Transverse colon (tissue), 4 donors: Measurements from ENCODE around the gene MSANTD3. TPM values are rescaled to one million over a fixed set of nuclear protein-coding genes. Genes with fewer than 3 reads are reported as not detected.

Experiments
- DNase-seq: peaks from one replicate; pipeline ENCODE4 v3.0.0-alpha.2; 2019
- H3K27ac ChIP-seq, 4 donors: fragments of 200-600 bp; sonication (generic); 2 replicates each; pipeline ENCODE4 v1.5.1; 2016 to 2018; ENCODE audit warnings: inconsistent platforms in 4 of 4
- H3K27me3 ChIP-seq: fragments of 200-600 bp; sonication (generic); 2 replicates; pipeline ENCODE4 v1.5.1; 2017; ENCODE audit warnings: inconsistent platforms
- H3K36me3 ChIP-seq, 4 donors: fragments of 200-600 bp; sonication (generic); 2 replicates each; pipeline ENCODE4 v1.5.1; 2017 to 2019; ENCODE audit warnings: inconsistent platforms in 4 of 4
- H3K4me1 ChIP-seq, 4 donors: fragments of 200-600 bp; sonication (generic); 2 replicates each; pipeline ENCODE4 v1.5.1; 2017 to 2020; ENCODE audit warnings: inconsistent platforms in 4 of 4
- H3K4me3 ChIP-seq, 4 donors: fragments of 200-600 bp; sonication (generic); 1 replicate in 1 of 4; 2 replicates in 3 of 4; pipeline versions ENCODE4 v1.5.1 to v1.6.1; 2017 to 2019; ENCODE audit warnings: inconsistent platforms in 4 of 4
- H3K9me3 ChIP-seq, 2 donors: fragments of 200-600 bp; sonication (generic); 2 replicates each; pipeline ENCODE4 v1.5.1; 2017 to 2019; ENCODE audit warnings: inconsistent platforms in 2 of 2
- EP300 ChIP-seq: sonication (generic); formaldehyde crosslinking; IDR thresholded peaks from one replicate; pipeline ENCODE4 v1.6.1; 2017; ENCODE audit warnings: antibody characterized with exemption, low read depth
- POLR2A ChIP-seq: fragments of 450-650 bp; IDR thresholded peaks from one replicate; pipeline ENCODE4 v1.6.1; 2016; ENCODE audit warnings: antibody characterized with exemption, mild to moderate bottlenecking, moderate library complexity
- POLR2AphosphoS5 ChIP-seq, 3 donors: sonication (generic); formaldehyde crosslinking; IDR thresholded peaks; one replicate each; pipeline ENCODE4 v1.6.1; 2016; ENCODE audit warnings: antibody characterized with exemption in 3 of 3
- WGBS, 2 donors: methylation state at CpG; one replicate each; pipeline ENCODE4 v1.1.5; 2018; ENCODE audit warnings: low coverage in 1 of 2; 5-methylcytosine and 5-hydroxymethylcytosine counted together
- in situ Hi-C, 4 donors: fragments of 200-750 bp; cut with MboI; loops; one replicate each; pipeline versions ENCODE4 v1.15.0 to v1.15.1; 2017; ENCODE audit warnings: low sequenced_read_pairs in 3 of 4, low pct_ligation_motif_present in 1 of 4, low pct_unique_long_range_greater_than_20kb in 1 of 4
- intact Hi-C: fragments of 100-400 bp; cut with DNase I; formaldehyde crosslinking; loops from one replicate; pipeline ENCODE4 v1.15.1; 2023; ENCODE audit warnings: low total_unique reads
- total RNA-seq, 4 donors: library from RNA; depleted of rRNA; stranded (reverse); fragments of >200 nt; gene quantifications; one replicate each; pipeline ENCODE4 v1.1.0, GENCODE V29; 2016
- TF ChIP-seq, protein P1 (sequence below), 5 experiments: fragments of 200-600 bp in 3 of 5; fragments of 450-650 bp in 2 of 5; sonication (generic) in 3 of 5; IDR thresholded peaks; 1 replicate in 2 of 5; 2 replicates in 3 of 5; pipeline ENCODE4 v1.5.1; 2016 to 2017; ENCODE audit warnings: antibody characterized with exemption in 5 of 5, inconsistent platforms in 3 of 5, mild to moderate bottlenecking in 2 of 5, moderate library complexity in 1 of 5

MSANTD3 gene
- total RNA-seq, 4 donors from 2014 or later, result 7.1 to 26.3 (median 10.5) TPM

DNA sequence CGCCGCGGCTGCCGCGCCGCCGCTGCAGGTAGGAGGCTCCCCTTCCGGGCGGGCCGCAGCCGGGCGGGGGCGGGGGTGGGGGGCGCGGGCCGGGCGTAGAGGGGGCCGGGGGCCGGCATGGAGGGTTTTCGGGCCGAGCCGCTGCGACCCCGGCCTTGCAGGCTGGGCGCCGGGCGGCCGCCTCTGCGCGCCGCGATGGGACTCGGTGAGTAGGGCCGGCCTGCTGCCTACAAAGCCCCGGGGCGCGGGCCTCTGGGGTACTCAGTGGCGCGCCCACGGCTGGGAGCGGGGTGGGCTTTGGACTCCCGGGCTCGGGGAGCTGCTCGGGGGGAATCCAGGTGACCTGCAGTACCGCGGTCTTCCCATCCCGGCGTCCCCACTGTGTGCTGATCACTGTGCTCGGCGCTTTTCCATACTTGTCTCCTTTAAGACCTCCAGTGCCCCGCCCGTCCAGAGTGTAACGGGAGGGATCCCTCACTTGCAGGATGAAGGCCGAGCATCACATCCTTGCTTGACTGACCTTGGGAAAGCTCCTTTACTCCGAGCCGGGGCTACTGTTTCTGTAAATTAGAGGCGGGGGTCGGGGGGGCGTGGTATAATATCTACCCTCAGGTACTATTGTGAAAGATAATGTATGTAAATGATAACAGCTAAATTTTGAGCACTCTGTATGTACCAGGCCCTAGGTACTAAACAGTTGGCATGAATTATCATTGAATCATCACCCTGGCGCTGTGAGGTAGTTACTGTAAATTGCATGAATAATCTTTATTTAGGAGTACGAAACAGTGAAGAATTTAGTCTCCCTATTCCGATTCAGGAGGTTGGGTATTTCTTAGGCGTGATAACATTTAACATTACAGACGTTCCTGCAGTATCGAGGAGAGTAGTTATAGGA, 672 bp downstream of the MSANTD3 start:
- H3K4me1 ChIP-seq, result peaks cover 4 to 26% (median 20%) of the 10 kb centered on the region in 4 donors
- WGBS, 2 donors, result 13 to 14% methylated on average over 8 to 28 of the region's 65 CpGs
- DNase-seq, result peak; percentile 57
- in situ Hi-C loops (no loop called here), intact Hi-C loops (no loop called here)
- TF ChIP-seq POLR2AphosphoS5 (IDR thresholded peaks at IDR 0.05) (no peak), POLR2A (no peak)
- TF ChIP-seq, protein P1, sequence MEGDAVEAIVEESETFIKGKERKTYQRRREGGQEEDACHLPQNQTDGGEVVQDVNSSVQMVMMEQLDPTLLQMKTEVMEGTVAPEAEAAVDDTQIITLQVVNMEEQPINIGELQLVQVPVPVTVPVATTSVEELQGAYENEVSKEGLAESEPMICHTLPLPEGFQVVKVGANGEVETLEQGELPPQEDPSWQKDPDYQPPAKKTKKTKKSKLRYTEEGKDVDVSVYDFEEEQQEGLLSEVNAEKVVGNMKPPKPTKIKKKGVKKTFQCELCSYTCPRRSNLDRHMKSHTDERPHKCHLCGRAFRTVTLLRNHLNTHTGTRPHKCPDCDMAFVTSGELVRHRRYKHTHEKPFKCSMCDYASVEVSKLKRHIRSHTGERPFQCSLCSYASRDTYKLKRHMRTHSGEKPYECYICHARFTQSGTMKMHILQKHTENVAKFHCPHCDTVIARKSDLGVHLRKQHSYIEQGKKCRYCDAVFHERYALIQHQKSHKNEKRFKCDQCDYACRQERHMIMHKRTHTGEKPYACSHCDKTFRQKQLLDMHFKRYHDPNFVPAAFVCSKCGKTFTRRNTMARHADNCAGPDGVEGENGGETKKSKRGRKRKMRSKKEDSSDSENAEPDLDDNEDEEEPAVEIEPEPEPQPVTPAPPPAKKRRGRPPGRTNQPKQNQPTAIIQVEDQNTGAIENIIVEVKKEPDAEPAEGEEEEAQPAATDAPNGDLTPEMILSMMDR (IDR thresholded peaks at IDR 0.05), result no peak
- H3K4me3 ChIP-seq, result peak overlapping the region; percentile 90 to 94 (median 92)
- H3K9me3 ChIP-seq, result no peaks in the 10 kb centered on the region
- H3K36me3 ChIP-seq, result no peaks in the 10 kb centered on the region
- H3K27me3 ChIP-seq, result no peaks in the 10 kb centered on the region
- H3K27ac ChIP-seq, result peak overlapping the region; percentile 88 to 93 (median 92)

DNA sequence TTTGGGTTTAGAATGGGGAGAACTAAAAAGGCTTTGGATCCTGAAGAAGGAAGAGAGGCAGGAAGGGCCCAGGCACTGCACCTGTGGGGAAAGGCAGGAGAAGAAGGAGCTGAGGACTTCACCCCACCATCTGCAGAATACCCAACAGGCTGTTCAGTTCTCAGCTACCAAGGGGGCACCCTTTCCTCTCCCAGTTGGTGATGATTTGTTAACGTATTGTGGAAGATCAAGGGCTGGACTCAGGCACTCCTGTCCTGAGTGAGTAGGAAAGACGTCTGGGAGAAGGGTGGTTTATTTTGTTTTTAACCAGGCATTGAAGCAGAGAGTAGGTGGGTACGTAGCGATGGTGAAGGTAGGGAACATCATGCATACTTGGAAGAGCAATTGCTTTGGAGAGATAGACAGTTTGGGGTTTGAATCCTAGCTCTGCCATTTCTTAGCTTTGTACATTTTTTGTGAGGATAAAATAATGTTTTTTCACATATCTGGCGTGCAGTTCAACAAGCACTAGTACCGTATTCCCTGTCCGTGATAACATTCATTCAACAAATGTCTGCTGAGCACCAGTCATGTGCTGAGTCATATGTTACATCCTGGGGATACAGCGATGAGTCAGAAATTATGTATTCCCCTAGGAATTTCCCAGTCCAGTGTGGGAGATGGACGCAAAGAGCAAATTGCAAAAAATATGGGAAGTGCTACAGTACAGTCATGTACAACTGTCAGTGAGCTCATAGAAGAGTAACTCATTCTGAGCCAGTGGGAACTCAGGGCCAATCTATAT, 2.1 kb downstream of the MSANTD3 start:
- intact Hi-C loops (no loop called here), in situ Hi-C loops (no loop called here)
- H3K4me3 ChIP-seq, result no peak overlapping the region
- TF ChIP-seq POLR2AphosphoS5 (IDR thresholded peaks at IDR 0.05), result peak; percentile 48 to 82 (median 60)
- no peak for TF ChIP-seq EP300
- H3K9me3 ChIP-seq, result no peaks in the 10 kb centered on the region
- peak overlapping the region; percentile 88 to 93 (median 92) for H3K27ac ChIP-seq
- no peaks in the 10 kb centered on the region for H3K27me3 ChIP-seq
- WGBS, 2 donors, result 62 to 77% methylated on average over 9 of the region's 9 CpGs
- H3K36me3 ChIP-seq, result no peaks in the 10 kb centered on the region
- peaks cover 4 to 26% (median 20%) of the 10 kb centered on the region in 4 donors for H3K4me1 ChIP-seq
- DNase-seq, result no peak

DNA sequence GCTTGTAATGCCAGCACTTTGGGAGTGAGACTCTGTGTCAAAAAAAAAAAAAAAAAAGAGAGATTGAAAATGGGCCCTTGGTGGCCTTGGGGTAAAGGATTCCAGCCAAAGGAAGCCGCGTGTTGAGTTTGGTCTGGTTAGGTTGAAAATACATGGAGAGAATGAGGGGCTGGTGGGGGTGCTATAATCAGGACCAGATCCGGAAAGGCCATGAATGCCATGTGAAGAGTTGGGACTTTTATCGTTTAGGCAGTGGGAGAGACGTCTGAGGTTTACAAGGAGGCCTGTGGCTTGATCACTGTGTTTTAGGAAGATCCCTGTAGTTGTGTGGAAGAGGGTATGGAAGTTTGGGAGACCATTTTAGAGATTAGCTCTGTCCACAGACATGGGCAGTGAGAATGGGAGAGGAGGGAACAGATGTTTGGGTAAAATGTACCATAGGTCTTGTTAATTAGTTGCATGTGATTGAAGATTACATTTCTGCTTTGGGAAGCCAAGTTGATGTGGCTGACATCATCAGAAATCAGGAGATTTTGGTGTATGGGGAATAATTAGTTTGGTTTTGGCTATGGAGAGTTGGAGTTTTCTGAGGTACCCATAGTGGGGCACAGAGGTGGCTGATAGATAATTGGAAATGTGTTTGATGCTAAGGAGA, 3.5 kb downstream of the MSANTD3 start:
- Histone ChIP-seq H3K27ac (no peak overlapping the region), H3K4me1 (peaks cover 4 to 26% (median 20%) of the 10 kb centered on the region in 4 donors), H3K36me3 (no peaks in the 10 kb centered on the region), H3K27me3 (no peaks in the 10 kb centered on the region), H3K9me3 (no peaks in the 10 kb centered on the region), H3K4me3 (no peak overlapping the region)
- no peak for TF ChIP-seq POLR2AphosphoS5 (IDR thresholded peaks at IDR 0.05)
- no peak for TF ChIP-seq EP300
- TF ChIP-seq, protein P1 (IDR thresholded peaks at IDR 0.05), result no peak
- TF ChIP-seq POLR2A, result no peak
- in situ Hi-C loops, result no loop called here
- intact Hi-C loops, result loop anchor here (10.0 kb wide), 1 partner anchor 76 kb away; the partner anchor contains the start of gene TEX10
- DNase-seq, result no peak
- 91 to 97% methylated on average over 4 to 5 of the region's 5 CpGs for WGBS, 2 donors

DNA sequence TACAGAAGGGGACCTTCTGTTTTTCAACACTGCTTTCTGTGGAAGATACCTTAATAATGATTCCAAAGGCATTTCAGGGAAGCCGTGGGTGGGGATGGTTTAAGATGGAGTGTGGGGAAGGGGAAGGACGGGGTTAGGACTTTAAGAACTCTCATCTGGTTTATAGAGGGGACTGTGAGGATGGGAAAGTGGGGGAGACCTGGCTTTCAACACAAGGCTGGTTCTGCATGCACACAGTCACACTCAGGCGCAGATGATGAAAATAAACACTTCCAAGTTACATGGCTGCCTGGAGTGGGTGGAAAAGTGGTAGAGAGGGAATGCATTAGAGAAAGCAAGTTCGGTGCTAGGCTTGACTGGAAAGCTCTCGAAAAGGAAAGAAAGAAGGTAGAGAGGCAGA, 4.9 kb downstream of the MSANTD3 start:
- 89 to 95% methylated on average over 5 of the region's 5 CpGs for WGBS, 2 donors
- no peak overlapping the region for H3K27ac ChIP-seq
- no peak for TF ChIP-seq EP300
- TF ChIP-seq POLR2A, result no peak
- TF ChIP-seq, protein P1 (IDR thresholded peaks at IDR 0.05), result no peak
- TF ChIP-seq POLR2AphosphoS5 (IDR thresholded peaks at IDR 0.05), result no peak
- no peak for DNase-seq
- H3K9me3 ChIP-seq, result no peaks in the 10 kb centered on the region
- H3K36me3 ChIP-seq, result no peaks in the 10 kb centered on the region
- intact Hi-C loops (loop anchor here (10.0 kb wide), 1 partner anchor 77 kb away; the partner anchor contains the start of gene TEX10), in situ Hi-C loops (no loop called here)
- peaks cover 4 to 20% (median 9%) of the 10 kb centered on the region in 4 donors for H3K4me1 ChIP-seq
- no peaks in the 10 kb centered on the region for H3K27me3 ChIP-seq
- no peak overlapping the region for H3K4me3 ChIP-seq
